GM18502 (cell line): Measurements from ENCODE around the gene SEMA5A.
A peak's percentile ranks its signal among the peaks of the same experiment; 100 is the strongest.

Experiments used
- ATAC-seq: cut with Tn5 transposase; IDR thresholded peaks from one replicate; pipeline ENCODE4 v1.9.1; 2021; ENCODE audit warnings: mild to moderate bottlenecking; ENCODE audit not compliant: unreplicated experiment, poor library complexity

SEMA5A gene

GRCh38 chr5:9104571-9105339, 441.1 kb downstream of the SEMA5A start:
- ATAC-seq, result no peak

GRCh38 chr5:9103290-9103689, 442.6 kb downstream of the SEMA5A start:
- ATAC-seq, result no peak

GRCh38 chr5:9099689-9100088, 446.2 kb downstream of the SEMA5A start:
- no peak for ATAC-seq

- no peak for ATAC-seq
Measured at GRCh38 chr5:9098990-9099389, 446.9 kb downstream of the SEMA5A start.

- ATAC-seq, result no peak
Measured at GRCh38 chr5:9094582-9094981, 451.3 kb downstream of the SEMA5A start.

GRCh38 chr5:9091896-9092662, 453.8 kb downstream of the SEMA5A start:
- ATAC-seq, result no peak

GRCh38 chr5:9090381-9091026, 455.4 kb downstream of the SEMA5A start:
- no peak for ATAC-seq

- no peak for ATAC-seq
Measured at GRCh38 chr5:9089893-9090292, 456.0 kb downstream of the SEMA5A start.

- ATAC-seq, result no peak
Measured at GRCh38 chr5:9082996-9083395, 462.9 kb downstream of the SEMA5A start.

GRCh38 chr5:9072701-9073100, 473.2 kb downstream of the SEMA5A start:
- no peak for ATAC-seq

- ATAC-seq, result no peak
Measured at GRCh38 chr5:9071524-9071923, 474.4 kb downstream of the SEMA5A start.

GRCh38 chr5:9071074-9071473, 474.8 kb downstream of the SEMA5A start:
- no peak for ATAC-seq

- ATAC-seq, result no peak
Measured at GRCh38 chr5:9069650-9070049, 476.2 kb downstream of the SEMA5A start.

- no peak for ATAC-seq
Measured at GRCh38 chr5:9067154-9067553, 478.7 kb downstream of the SEMA5A start.

GRCh38 chr5:9066349-9066748, 479.5 kb downstream of the SEMA5A start:
- no peak for ATAC-seq

- ATAC-seq, result no peak
Measured at GRCh38 chr5:9063615-9064245, 482.1 kb downstream of the SEMA5A start.

- ATAC-seq, result peak; percentile 63
Measured at GRCh38 chr5:9062873-9063272, 483.0 kb downstream of the SEMA5A start.

GRCh38 chr5:9059920-9060691, 485.8 kb downstream of the SEMA5A start:
- no peak for ATAC-seq

GRCh38 chr5:9058666-9059065, 487.2 kb downstream of the SEMA5A start:
- ATAC-seq, result no peak

- no peak for ATAC-seq
Measured at GRCh38 chr5:9058161-9058560, 487.7 kb downstream of the SEMA5A start.
